Gastroesophageal sphincter (tissue), 3 donors: ENCODE data around the gene TMCC1.

ENCODE experiments used
- POLR2A ChIP-seq, 2 donors: fragments of 450-650 bp; IDR thresholded peaks; one replicate each; pipeline ENCODE4 v1.6.1; 2017; ENCODE audit warnings: antibody characterized with exemption in 2 of 2, mild to moderate bottlenecking in 2 of 2, moderate library complexity in 1 of 2
- TF ChIP-seq, protein P1 (sequence below), 4 experiments: fragments of 200-600 bp in 2 of 4; fragments of 450-650 bp in 2 of 4; sonication (generic) in 1 of 4; IDR thresholded peaks; one replicate each; pipeline ENCODE4 v1.5.1; 2017 to 2019; ENCODE audit warnings: antibody characterized with exemption in 4 of 4, mild to moderate bottlenecking in 2 of 4, moderate library complexity in 2 of 4

GRCh38 chr3:129600348-129600747, 293.2 kb downstream of the TMCC1 start:
- TF ChIP-seq POLR2A (IDR thresholded peaks at IDR 0.05): no peak
- TF ChIP-seq, protein P1, sequence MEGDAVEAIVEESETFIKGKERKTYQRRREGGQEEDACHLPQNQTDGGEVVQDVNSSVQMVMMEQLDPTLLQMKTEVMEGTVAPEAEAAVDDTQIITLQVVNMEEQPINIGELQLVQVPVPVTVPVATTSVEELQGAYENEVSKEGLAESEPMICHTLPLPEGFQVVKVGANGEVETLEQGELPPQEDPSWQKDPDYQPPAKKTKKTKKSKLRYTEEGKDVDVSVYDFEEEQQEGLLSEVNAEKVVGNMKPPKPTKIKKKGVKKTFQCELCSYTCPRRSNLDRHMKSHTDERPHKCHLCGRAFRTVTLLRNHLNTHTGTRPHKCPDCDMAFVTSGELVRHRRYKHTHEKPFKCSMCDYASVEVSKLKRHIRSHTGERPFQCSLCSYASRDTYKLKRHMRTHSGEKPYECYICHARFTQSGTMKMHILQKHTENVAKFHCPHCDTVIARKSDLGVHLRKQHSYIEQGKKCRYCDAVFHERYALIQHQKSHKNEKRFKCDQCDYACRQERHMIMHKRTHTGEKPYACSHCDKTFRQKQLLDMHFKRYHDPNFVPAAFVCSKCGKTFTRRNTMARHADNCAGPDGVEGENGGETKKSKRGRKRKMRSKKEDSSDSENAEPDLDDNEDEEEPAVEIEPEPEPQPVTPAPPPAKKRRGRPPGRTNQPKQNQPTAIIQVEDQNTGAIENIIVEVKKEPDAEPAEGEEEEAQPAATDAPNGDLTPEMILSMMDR (IDR thresholded peaks at IDR 0.05): no peak
